Measurements from ENCODE around the gene STXBP4.

STXBP4 gene

DNA sequence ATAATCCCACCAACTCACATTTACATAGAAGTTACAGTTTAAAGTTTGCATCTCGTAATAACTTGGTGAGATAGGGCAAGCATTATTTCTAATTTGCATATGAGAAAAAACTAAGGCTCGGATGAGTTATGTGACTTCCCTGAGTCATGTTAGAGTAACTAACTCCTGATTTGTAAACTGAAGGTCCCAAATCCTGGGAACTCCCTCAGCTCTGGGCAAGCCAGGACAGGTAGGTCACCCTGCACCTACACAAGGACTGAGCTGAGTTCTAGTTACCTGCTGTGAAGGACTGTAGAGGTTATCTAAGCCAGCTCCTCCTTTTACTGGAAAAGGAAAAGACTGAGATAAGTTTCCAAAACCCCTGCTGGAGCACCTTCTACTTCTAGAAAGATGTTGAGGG is 204.0 kb downstream of the STXBP4 start:
- no peak for DNase-seq (ENCODE audit: low read depth)

DNA sequence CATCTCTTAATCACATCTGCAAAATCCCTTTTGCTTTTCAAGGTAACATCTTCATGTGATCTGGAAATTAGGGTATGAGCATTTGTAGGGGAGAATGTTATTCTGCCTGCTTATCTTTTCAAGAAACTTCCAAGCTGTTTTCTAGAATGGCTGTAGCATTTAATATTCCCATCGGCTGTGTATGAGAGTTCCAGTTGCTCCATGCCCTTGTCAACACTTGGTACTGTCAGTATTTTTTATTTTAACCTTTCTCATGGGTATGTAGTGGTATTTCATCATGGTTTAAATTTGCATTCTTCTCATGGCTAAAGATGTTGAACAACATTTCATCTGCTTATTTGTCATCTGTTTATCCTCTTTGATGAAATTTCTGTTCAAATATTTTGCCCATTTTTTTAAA is 205.6 kb downstream of the STXBP4 start:
- no peak for DNase-seq (ENCODE audit: low read depth)

DNA sequence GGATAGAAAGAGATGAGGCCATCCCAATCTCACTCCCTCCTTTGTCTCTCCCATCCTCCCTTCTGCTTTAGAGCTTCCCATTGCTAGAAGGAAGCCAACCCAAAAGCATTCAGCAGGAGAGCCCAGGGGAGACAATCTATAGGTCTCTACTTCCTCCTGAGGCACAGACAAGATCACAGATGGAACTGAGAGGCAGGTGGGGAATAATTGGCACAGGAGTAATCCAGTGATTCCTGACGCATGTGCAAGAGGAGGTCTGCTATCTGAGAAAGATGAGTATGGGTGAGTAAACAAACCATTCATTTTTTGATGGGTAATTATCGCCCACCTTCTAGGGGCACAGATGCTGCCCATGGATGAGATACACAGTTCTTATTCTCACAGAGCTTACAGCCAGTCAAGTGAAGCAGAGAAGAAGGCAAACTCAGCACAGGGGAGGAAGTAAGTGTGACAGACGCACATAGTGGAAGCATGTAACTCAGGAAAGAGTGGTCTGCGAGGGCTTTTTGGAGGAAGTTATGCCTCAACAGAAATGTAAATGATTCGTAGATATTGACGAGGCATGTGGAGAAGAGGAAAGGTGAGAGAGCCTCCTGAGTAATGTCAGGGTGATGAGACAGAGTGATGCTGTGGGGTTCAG is 207.3 kb downstream of the STXBP4 start:
- DNase-seq (ENCODE audit: low read depth): no peak

DNA sequence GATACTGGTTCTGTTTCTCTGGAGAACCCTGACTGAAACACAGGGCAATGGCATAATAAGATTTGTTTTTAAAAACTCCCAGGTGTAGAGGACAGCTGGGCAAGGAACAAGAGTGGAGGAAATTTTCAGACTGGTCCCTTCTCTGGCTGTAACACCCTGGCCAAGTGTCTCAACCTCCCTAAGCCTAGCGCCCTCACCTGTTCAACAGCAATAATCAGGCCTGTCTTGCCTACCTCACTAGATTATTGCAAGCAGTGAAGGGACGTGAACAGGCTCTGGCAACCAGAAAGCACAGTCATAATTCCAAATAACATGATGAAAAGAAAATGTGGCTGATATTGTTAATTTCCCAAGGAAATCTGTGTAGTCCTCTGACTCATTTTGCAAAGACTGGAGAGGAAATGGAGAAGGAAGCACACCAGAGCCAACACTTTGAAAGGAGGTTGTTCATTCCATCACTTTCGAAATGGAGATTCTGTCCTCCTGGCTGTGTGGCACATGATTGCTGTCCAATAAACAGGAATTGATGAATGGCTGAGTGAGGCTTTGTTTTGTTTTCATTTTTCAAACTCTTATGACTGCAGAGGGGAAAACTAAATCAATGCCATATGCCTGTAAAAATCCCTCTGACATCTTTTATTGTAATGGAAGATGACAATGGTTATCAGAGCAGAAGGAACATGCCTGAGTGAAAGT is 208.7 kb downstream of the STXBP4 start:
- no peak for DNase-seq (ENCODE audit: low read depth)

DNA sequence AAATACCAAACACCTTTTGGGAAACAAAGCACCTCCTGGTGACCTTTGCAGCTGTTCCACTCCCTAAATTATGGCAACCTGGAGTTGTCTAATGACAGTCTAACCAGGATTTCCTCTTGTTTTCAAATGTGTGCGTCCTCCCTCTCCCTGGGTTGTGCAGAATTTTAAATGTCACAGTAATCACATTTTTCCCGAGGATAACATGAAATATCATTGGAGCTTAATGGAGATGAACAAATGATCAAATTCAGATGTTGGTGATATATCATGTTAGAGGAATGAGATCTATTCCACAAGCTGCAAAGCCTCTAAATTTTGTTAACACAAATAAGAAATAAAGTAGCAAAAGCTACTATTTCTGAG is 209.3 kb downstream of the STXBP4 start:
- no peak for DNase-seq (ENCODE audit: low read depth)

DNA sequence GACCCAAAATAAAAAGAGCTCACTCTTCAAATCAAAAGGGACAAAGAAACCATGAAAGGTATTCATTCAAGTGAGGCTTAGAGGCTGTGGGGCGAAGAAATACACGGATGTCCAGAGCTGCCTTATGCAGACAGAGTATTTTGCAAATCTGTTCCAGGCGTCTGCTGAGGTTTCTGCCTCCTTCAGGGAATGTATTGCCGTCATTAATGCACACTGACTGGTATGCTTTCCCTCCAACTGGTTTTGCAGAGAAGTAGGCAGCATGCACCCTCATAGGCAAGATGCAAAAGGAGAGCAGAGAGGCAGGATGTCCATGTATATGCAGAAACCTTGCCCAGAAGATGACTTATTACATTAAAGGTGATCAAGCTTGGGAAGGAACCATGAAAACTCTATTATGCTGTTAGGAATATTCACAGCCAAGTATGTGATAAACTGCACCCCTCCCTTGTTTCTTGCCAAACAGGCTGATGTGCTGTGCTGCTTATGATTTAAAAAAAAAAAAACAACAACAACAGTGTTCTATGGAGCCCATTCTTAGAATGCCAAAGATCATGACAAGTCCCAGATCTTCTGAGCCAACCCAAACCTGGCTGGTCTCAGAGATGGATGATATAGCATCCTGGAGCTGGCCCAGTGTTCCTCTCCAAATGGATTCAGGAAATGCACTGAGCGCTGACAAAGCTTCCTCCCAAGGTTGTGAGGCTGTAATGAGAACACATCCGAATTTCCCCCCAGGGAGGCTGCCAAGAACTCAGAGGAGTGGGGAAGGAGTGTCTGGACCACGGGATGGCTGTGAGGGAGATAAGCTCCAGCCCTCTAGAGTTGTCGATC is 218.6 kb downstream of the STXBP4 start:
- DNase-seq (ENCODE audit: low read depth): no peak

DNA sequence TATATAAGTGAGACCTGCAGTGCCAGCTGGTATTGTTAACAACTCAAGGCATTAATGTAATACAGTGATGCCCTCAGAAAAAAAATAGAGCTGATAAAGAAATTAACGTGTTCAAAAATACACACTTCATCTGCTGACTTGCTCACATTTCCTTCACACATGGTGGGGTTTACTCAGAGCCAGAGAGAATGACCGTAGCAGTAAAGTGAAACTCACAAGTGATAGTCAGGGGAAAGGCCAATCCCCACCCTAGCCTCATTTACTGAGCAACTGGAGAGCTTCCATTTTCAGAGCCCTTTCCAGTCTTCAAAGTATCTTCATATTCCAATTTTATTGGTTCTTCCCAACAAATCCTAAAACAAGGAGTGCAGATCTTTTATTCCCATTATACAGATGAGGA is 222.2 kb downstream of the STXBP4 start:
- DNase-seq (ENCODE audit: low read depth): no peak

DNA sequence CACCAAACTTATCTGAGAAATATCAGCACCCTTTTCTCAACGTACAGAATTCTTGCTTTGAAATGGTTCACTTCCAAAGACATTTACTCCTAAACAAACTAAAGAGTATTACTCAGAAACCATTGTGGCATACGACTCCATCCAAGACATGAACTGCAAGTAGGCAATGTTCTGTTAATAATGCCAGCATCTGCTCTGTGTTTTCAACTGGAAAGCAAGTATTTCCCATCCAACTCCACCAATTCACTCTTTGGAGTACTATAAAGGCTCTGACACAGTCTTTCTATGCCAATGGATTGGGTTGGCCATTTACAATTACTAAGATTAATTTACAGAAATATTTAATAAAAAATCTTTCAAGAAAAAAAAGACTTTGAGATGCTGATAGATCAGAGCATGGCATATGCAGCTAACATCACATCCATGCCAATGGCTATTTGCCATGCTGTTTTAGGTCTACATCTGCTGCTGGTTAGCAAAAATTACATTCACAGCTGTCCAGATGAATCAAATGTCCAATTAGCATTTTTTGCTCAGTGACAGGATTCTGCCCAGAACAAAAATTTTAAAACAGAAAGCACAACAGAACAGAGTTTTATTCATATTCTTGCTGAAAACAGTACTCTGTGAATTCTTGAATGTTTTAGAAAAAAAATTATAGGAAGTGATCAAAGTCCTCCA is 230.3 kb downstream of the STXBP4 start:
- DNase-seq (ENCODE audit: low read depth): no peak

DNA sequence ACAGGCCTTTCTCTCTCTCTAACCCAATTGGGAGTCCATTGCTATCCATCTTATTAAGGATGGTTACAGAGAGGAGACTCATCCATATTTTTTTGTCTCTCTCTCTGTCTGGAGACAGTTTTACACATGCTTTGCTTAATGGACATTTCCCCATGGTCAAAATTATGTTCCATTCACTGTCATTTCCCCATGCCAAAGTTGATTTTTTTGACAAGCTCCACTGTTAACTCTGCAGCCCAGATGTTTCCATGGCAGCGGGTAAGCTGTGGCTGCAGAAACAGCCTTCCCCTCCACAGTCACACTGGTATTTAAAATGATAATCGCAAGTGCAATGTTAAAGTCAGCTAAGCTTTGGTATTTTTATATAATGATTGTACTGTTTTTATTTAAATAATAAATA is 232.3 kb downstream of the STXBP4 start:
- DNase-seq (ENCODE audit: low read depth): no peak

DNA sequence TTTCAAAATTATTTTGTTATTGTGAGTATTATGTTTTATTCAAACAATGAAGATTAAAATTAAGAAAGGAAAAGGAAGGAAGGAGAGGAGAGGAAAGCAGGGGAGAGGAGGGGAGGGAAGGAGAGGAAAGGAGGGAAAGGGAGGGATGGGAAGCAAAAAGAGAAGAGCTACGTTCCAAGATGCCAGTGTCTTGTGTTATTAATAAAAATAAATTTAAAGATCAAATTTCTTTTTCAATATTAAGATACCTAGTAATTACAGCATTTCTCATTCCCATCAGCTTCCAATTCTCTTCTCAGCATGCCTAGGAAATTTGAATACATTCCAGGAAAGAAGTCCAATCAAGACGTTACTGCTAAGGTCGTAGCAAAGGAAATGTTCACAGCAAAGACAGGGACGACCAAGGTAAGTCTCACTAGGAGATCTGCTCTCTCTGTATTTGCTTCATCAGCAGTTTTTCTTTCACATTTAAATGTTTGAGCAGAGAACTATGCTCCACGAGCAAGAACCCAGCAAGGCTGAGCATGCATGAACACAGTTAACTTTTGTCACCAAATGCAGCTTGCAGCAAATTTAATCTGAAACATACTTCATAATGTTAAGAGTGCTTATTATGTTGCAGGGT is 232.9 kb downstream of the STXBP4 start:
- DNase-seq (ENCODE audit: low read depth): no peak

DNA sequence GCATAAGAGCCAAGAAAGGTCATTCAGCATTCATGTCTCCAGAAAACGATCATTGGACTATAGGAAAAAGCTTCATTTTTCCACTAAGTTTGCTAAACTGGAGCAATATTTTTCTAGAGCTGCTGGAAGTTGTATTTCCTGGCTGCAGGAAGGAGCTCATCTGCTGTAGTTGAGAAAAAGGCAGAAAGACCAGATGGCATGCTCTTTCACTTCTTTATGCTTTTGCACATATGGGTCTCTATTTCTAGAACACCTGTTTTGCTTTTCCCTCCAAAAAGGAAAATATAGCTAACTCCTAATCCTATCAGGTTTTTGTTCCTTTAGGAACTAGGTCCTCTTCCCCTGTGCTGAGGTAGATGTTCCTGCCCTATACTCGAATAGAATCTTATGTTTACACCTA is 234.3 kb downstream of the STXBP4 start:
- DNase-seq (ENCODE audit: low read depth): no peak

DNA sequence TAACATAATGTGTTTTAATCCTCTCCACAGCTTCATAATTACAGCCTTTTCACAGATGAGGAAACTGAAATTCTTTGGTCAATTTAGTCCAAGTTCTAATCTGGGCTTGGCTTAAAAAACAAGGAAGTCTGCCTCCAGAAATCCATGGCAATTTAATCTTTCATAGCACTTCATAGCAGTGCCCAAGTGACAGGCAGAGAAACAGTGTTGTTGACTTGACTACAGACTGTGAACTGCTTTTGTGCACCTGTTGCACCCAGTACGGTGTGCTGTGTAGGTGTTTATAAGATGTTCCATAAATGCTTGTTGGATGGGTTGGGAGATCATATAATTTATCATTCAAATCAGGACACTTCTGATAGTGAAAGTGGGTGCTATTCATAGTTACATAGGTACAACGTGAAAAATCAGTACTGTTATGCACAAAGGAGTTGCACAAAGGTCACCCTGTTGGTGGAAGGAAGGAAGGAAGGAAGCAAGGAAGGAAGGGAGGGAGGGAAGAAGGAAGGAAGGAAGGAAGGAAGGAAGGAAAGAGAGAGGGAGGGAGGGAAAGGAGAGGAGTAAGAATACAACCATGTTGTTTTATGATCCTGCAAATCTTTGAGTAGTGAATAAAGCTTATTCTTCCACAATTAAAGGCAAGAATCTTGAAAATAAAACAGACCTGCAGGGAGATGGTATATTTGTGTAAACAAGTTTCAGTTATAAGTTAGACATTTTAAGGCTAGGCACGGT is 239.7 kb downstream of the STXBP4 start:
- DNase-seq (ENCODE audit: low read depth): no peak

DNA sequence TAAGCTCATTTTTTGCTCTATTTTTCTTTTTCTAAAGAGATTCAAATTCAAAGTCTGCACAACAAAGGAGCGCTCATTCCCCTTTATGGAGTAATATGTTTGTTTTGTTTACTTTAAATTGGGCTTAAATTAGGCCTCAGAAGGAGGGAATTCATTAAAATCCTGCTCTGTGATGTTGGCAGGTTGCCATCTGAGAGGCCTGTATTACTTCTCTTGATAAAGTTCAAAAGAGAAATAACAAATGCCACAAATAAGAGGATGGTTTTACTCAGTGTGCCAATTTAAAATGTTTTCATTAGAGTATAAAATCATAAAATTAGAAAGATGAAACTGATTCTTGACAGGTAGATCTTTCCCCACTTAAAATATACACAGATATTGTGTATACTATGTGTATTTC is 241.7 kb downstream of the STXBP4 start:
- no peak for DNase-seq (ENCODE audit: low read depth)

DNA sequence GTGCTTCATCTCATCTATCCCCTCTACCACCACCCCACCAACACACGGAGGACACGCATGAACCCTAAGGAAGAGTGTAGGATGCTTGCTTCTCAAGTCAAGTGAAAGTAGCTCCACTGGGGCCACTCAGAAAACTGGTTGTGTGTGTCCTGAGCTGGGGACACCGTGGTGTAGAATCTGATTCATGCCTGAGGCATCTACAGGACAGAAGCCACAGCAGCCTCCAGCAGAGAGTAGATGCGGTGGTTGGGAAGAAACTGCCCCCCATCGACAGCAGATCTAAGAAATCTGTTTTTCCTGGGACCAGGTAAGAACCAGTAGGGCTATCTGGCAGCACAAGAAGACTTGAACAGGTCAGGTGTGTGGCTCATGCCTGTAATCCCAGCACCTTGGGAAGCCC is 244.3 kb downstream of the STXBP4 start:
- no peak for DNase-seq (ENCODE audit: low read depth)

DNA sequence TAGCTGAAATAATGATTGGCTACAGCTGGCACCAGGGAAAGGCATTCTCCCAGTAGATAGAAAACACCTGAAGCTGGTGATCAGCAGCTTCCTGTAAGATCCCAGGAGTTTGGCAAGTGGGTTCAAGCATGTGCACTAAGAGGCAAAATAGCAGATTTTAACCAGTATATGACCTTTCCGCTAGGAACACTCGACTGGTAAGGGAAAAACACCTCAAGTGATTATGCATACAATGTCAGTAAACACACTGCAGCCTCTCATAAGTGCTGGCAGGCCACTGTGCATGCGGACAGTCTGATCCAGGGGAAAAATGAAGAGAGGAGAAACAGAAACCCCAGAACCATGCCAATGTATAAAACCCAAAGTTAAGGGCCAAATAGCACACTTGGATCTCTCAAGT is 247.1 kb downstream of the STXBP4 start:
- DNase-seq (ENCODE audit: low read depth): no peak

DNA sequence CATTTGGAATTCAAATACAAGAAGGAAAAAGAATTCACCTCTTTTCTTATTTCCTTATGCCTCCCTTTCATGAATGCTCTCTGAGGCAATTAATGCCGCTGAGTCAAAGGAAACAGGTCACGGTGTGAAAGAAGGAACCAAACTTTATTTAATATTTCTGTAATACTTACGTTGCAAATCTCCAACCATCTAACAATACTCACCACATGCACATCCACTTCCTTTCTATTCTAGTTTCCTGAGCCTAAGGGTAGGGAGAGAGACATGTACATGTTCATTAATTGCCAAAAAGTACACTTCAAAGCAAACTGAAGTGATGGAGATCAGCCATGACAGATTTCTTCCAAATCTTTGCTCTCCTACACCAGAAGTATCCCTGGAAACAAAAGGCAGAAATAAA is 248.3 kb downstream of the STXBP4 start:
- no peak for DNase-seq (ENCODE audit: low read depth)

DNA sequence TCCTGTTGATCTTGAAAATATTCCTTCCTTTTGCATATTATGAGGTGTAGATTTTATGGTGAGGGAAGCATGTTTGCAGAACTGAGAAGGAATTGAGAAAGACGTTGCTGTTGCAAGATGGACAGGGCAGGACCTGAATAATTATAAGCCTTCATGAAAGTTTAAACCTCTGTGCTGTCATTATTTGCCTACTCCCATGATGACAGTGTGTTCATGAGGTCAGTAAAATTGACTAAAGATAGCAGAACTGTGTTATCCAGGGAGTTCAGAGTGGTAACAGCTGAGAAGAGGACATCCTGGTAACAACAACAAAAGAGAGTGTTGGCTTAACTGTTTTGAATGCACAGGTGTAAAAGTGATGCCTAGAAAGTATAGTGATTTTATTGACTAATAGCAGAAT is 250.9 kb downstream of the STXBP4 start:
- no peak for DNase-seq (ENCODE audit: low read depth)

DNA sequence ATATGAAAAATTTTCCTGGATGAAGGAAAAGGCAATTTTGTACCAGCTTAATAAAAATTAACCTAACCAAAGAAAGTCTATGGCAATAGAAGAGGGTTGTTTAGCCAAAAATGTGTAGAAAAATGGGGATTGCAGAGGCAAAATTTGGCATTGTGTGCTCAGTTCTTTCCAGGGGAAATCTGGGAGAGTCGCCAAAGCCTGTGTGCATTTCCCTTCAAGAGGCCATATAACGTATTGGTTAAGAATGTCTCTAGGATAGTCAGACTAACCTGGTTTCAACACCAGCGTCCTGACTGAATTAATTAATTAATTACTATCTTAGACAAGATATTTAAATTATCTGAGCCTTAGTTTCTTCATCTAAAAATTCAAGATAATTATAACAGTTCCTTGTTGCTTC is 251.4 kb downstream of the STXBP4 start:
- DNase-seq (ENCODE audit: low read depth): no peak
